Body of pancreas (tissue), 4 donors: Measurements from ENCODE around the gene CD244. TPM values are rescaled to one million over a fixed set of nuclear protein-coding genes. Genes with fewer than 3 reads are reported as not detected.
A peak's percentile ranks its signal among the peaks of the same experiment; 100 is the strongest.

Source experiments
- ATAC-seq: fragments of 150-250 bp; one replicate; pipeline ENCODE4 v1.9.1; 2016
- DNase-seq, 4 donors: peaks; one replicate each; pipeline ENCODE4 v3.0.0-alpha.2; 2019
- H3K27ac ChIP-seq, 4 donors: fragments of 200-600 bp; sonication (generic); 1 replicate in 3 of 4; 2 replicates in 1 of 4; pipeline versions ENCODE4 v1.5.1 to v1.6.1; 2016 to 2019; ENCODE audit warnings: mild to moderate bottlenecking in 1 of 4, mixed read lengths in 1 of 4, moderate library complexity in 1 of 4
- H3K27me3 ChIP-seq, 2 donors: fragments of 200-600 bp; sonication (generic); one replicate each; pipeline ENCODE4 v1.6.0; 2016; ENCODE audit warnings: mild to moderate bottlenecking in 1 of 2
- H3K36me3 ChIP-seq, 2 donors: fragments of 200-600 bp; sonication (generic); replicated peaks in 1 of 2; 2 replicates each; pipeline ENCODE4 v1.5.1; 2016; ENCODE audit warnings: low read depth in 2 of 2; ENCODE audit not compliant: insufficient read depth in 1 of 2
- H3K4me1 ChIP-seq: fragments of 200-600 bp; sonication (generic); one replicate; pipeline ENCODE4 v1.6.0; 2016
- H3K4me3 ChIP-seq, 2 donors: fragments of 200-600 bp; sonication (generic); 1 replicate in 1 of 2; 2 replicates in 1 of 2; pipeline ENCODE4 v1.5.1; 2016 to 2019
- H3K9me3 ChIP-seq, 3 donors: fragments of 200-600 bp; sonication (generic); 1 replicate in 2 of 3; 2 replicates in 1 of 3; pipeline ENCODE4 v1.5.1; 2016
- POLR2A ChIP-seq, 3 donors: fragments of 450-650 bp; IDR thresholded peaks; one replicate each; pipeline ENCODE4 v1.6.1; 2016; ENCODE audit warnings: antibody characterized with exemption in 3 of 3, mild to moderate bottlenecking in 2 of 3
- WGBS, 2 donors: methylation state at CpG; one replicate each; pipeline ENCODE4 v1.1.5; 2017; 5-methylcytosine and 5-hydroxymethylcytosine counted together
- intact Hi-C: fragments of 100-400 bp; cut with DNase I; formaldehyde crosslinking; loops from one replicate; pipeline ENCODE4 v1.15.1; 2023
- total RNA-seq, 2 donors: library from RNA; depleted of rRNA; stranded (reverse); fragments of >200 nt; gene quantifications; one replicate each; pipeline ENCODE4 v1.1.0, GENCODE V29; 2016
- TF ChIP-seq, protein P1 (sequence below), 7 experiments: fragments of 450-650 bp in 4 of 7; fragments of 200-600 bp in 3 of 7; sonication (generic) in 3 of 7; IDR thresholded peaks; one replicate each; pipeline ENCODE4 v1.5.1; 2016 to 2019; ENCODE audit warnings: antibody characterized with exemption in 7 of 7

The CD244 gene
- total RNA-seq, 2 donors from 2014 or later, result 0.33 to 1.8 TPM

DNA sequence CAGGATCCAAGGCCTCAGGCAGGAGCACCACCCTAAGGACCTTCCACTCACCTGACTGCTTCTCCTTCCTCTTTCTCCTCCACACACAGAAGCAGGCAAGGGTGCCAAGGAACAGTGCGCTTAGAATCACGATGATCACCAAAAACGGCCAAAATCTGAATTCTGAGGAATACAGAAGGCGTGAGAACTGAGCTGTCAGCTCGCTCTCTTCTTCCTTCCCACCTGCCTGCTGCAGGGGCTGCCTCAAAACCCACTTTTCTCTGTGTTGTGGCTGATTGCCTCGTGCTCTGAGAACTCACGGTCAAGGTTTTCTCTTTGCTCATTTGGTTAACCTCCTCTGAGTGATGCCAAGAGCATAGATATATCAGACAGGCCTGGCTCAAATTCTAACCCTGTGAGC is 23.8 kb downstream of the CD244 start:
- no peak for TF ChIP-seq POLR2A (IDR thresholded peaks at IDR 0.05)
- TF ChIP-seq, protein P1, sequence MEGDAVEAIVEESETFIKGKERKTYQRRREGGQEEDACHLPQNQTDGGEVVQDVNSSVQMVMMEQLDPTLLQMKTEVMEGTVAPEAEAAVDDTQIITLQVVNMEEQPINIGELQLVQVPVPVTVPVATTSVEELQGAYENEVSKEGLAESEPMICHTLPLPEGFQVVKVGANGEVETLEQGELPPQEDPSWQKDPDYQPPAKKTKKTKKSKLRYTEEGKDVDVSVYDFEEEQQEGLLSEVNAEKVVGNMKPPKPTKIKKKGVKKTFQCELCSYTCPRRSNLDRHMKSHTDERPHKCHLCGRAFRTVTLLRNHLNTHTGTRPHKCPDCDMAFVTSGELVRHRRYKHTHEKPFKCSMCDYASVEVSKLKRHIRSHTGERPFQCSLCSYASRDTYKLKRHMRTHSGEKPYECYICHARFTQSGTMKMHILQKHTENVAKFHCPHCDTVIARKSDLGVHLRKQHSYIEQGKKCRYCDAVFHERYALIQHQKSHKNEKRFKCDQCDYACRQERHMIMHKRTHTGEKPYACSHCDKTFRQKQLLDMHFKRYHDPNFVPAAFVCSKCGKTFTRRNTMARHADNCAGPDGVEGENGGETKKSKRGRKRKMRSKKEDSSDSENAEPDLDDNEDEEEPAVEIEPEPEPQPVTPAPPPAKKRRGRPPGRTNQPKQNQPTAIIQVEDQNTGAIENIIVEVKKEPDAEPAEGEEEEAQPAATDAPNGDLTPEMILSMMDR (IDR thresholded peaks at IDR 0.05), result no peak
- H3K27ac ChIP-seq, result no peak overlapping the region
- intact Hi-C loops, result loop anchor here (5.0 to 10.0 kb wide), 2 partner anchors 113 to 256 kb away; partner anchors contain the start of genes ITLN2 and KLHDC9

DNA sequence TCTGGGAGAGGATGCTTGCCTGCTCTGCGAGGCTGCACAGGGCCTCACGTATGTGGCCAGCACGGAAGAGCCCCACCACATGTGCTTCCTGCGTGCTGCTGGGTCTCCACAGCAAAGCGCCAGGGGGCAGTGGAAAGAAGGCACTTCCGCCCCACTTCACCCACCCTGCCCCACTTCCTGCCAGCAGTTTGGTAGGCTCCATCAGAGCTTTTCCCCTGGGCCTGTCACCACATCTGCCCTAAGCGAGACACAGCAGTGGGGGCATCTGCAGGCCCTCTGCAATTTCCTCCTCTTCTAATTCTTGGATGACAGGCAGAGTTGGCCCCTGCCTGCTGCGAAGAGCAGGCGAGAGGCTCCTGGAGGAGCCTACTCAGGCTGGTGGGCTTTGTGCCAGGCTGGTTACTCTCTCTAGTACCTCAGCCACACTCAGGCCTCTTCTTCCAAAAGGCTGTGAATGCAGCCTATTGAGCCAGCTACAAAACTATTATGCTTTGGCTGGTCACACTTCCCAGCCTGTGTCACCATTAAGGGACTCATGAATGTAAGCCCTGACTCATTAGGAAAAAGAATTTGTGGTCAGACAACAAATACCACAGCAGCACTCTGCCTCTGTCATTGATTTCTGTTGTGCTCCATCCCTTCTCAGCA is 25.0 kb downstream of the CD244 start:
- H3K27ac ChIP-seq, result no peak overlapping the region
- TF ChIP-seq, protein P1 (IDR thresholded peaks at IDR 0.05), result no peak
- TF ChIP-seq POLR2A (IDR thresholded peaks at IDR 0.05), result no peak
- ATAC-seq (no peak), DNase-seq (peak in 2 of 4 donors; percentile 22 to 37)
- no peaks in the 10 kb centered on the region for H3K9me3 ChIP-seq
- no peaks in the 10 kb centered on the region for H3K4me1 ChIP-seq
- no peaks in the 10 kb centered on the region for H3K27me3 ChIP-seq
- intact Hi-C loops, result loop anchor here (5.0 to 10.0 kb wide), 2 partner anchors 115 to 257 kb away; partner anchors contain the start of genes ITLN2 and KLHDC9
- 61 to 88% methylated on average over 7 to 9 of the region's 9 CpGs for WGBS, 2 donors
- H3K4me3 ChIP-seq, result no peak overlapping the region
- H3K36me3 ChIP-seq, result no peaks in the 10 kb centered on the region

More for the DNA sequence above, 23.8 kb downstream of the CD244 start:
- DNase-seq (no peak), ATAC-seq (no peak)
- 64 to 72% methylated on average over 7 of the region's 7 CpGs for WGBS, 2 donors
- H3K4me3 ChIP-seq, result no peak overlapping the region
- no peaks in the 10 kb centered on the region for H3K36me3 ChIP-seq
- H3K4me1 ChIP-seq, result no peaks in the 10 kb centered on the region
- H3K27me3 ChIP-seq, result no peaks in the 10 kb centered on the region
- H3K9me3 ChIP-seq, result no peaks in the 10 kb centered on the region

DNA sequence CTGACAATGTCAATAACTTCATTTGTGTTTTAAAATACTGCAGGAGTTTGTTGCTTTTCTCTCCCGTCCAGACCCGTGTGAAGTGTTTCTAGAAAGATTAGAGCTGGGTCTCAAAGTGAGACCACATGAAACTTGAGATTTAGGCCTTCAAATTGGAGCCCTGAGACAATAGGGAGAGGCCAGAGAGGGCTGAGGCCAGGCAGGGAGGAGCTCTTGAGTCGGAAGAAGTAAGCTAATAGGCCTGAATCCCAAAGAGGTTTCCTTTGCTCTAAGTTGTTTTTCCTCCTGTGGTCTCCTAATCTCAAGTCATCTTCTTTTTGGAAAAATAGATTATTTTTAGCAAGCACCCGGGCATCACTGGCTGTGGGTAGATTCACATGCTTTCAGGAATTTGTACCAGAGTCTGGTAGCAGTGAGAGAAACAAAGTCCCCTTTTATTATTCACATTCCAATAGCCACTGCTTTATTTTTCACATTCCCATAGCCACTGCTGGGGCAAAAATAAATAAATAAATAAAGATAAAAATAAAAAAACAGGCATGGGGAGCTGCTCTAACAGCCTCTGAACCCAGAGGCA is 25.6 kb downstream of the CD244 start:
- WGBS, 2 donors, result 54 to 64% methylated on average over 4 of the region's 4 CpGs
- H3K4me3 ChIP-seq, result no peak overlapping the region
- H3K27ac ChIP-seq, result no peak overlapping the region
- no peaks in the 10 kb centered on the region for H3K4me1 ChIP-seq
- intact Hi-C loops, result loop anchor here (5.0 to 10.0 kb wide), 2 partner anchors 115 to 258 kb away; partner anchors contain the start of genes ITLN2 and KLHDC9
- DNase-seq, result no peak
- no peaks in the 10 kb centered on the region for H3K9me3 ChIP-seq
- H3K27me3 ChIP-seq, result no peaks in the 10 kb centered on the region
- TF ChIP-seq, protein P1 (IDR thresholded peaks at IDR 0.05), result no peak
- no peak for TF ChIP-seq POLR2A (IDR thresholded peaks at IDR 0.05)
- ATAC-seq, result no peak
- H3K36me3 ChIP-seq, result no peaks in the 10 kb centered on the region

DNA sequence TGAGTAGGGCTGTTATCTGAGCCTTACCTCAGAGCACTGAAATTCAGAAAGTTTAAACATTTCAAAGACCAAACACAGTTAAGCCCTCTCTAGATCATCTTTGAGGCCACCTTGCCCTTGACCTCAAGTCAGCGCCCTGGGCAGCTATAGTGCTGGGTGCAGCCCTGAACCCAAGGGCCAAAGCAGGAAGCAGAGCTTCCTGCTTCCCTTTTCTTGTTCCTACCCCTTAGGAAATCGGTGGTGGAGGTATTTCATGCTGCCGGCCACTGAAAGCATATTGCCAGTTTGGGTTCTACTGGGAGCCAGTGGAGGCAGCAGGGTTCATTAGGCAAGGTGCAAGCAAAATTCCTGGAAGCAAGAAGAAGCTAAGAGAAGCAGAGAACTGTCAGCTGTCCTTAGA is 26.1 kb downstream of the CD244 start:
- intact Hi-C loops, result loop anchor here (5.0 to 10.0 kb wide), 2 partner anchors 116 to 258 kb away; partner anchors contain the start of genes ITLN2 and KLHDC9
- H3K27ac ChIP-seq, result no peak overlapping the region
- no peak for DNase-seq

More for the DNA sequence above, 26.1 kb downstream of the CD244 start:
- ATAC-seq, result no peak
- Histone ChIP-seq H3K9me3 (no peaks in the 10 kb centered on the region), H3K36me3 (no peaks in the 10 kb centered on the region), H3K4me3 (no peak overlapping the region), H3K27me3 (no peaks in the 10 kb centered on the region), H3K4me1 (no peaks in the 10 kb centered on the region)
- TF ChIP-seq, protein P1 (IDR thresholded peaks at IDR 0.05), result no peak
- TF ChIP-seq POLR2A (IDR thresholded peaks at IDR 0.05), result no peak
- WGBS, 2 donors, result 28 to 43% methylated on average over 3 of the region's 3 CpGs
